Measurements from ENCODE around the gene TICRR.

TICRR gene

GRCh38 chr15:89614164-89614563 is 38.9 kb downstream of the TICRR start:
- TF ChIP-seq, protein P1, sequence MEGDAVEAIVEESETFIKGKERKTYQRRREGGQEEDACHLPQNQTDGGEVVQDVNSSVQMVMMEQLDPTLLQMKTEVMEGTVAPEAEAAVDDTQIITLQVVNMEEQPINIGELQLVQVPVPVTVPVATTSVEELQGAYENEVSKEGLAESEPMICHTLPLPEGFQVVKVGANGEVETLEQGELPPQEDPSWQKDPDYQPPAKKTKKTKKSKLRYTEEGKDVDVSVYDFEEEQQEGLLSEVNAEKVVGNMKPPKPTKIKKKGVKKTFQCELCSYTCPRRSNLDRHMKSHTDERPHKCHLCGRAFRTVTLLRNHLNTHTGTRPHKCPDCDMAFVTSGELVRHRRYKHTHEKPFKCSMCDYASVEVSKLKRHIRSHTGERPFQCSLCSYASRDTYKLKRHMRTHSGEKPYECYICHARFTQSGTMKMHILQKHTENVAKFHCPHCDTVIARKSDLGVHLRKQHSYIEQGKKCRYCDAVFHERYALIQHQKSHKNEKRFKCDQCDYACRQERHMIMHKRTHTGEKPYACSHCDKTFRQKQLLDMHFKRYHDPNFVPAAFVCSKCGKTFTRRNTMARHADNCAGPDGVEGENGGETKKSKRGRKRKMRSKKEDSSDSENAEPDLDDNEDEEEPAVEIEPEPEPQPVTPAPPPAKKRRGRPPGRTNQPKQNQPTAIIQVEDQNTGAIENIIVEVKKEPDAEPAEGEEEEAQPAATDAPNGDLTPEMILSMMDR (IDR thresholded peaks at IDR 0.05; ENCODE audit: borderline replicate concordance, extremely low read depth, low read length, poor library complexity, severe bottlenecking) = no peak
- no peak for TF ChIP-seq EZH2 (IDR thresholded peaks at IDR 0.05; ENCODE audit: borderline replicate concordance, low read depth, low read length, severe bottlenecking)
- Histone ChIP-seq H3K4me2 (ENCODE audit: insufficient read depth, low read length) (no peak overlapping the region), H3K36me3 (ENCODE audit: insufficient read depth, low read length) (peaks cover 92% of the 10 kb centered on the region), H3K27me3 (ENCODE audit: insufficient read depth, low read length, poor library complexity) (no peaks in the 10 kb centered on the region), H4K20me1 (ENCODE audit: insufficient read depth, low read length) (peaks cover 3% of the 10 kb centered on the region; the same call in 1 of the 2 replicates), H3K27ac (ENCODE audit: low read length) (no peak overlapping the region), H3K4me3 (ENCODE audit: low read depth in 1 of 2, low read length in 2 of 2) (no peak overlapping the region), H3K9me3 (ENCODE audit: insufficient read depth, low read length, severe bottlenecking) (peaks cover 3% of the 10 kb centered on the region), H3K79me2 (ENCODE audit: insufficient read depth, low read length) (peaks cover 15% of the 10 kb centered on the region), H3K9ac (ENCODE audit: low read depth, low read length) (no peak overlapping the region), H3K4me1 (ENCODE audit: insufficient read depth, low read length) (no peaks in the 10 kb centered on the region), H2AFZ (ENCODE audit: low read depth, low read length) (no peak overlapping the region)
- ATAC-seq (ENCODE audit: insufficient read depth, low read depth) (no peak), DNase-seq (no peak)

GRCh38 chr15:89615135-89615534 is 39.9 kb downstream of the TICRR start:
- Histone ChIP-seq H3K9ac (ENCODE audit: low read depth, low read length) (no peak overlapping the region), H2AFZ (ENCODE audit: low read depth, low read length) (no peak overlapping the region), H3K36me3 (ENCODE audit: insufficient read depth, low read length) (peaks cover 92% of the 10 kb centered on the region), H3K27ac (ENCODE audit: low read length) (no peak overlapping the region), H3K4me3 (ENCODE audit: low read depth in 1 of 2, low read length in 2 of 2) (no peak overlapping the region), H4K20me1 (ENCODE audit: insufficient read depth, low read length) (peaks cover 3% of the 10 kb centered on the region; the same call in 1 of the 2 replicates), H3K27me3 (ENCODE audit: insufficient read depth, low read length, poor library complexity) (no peaks in the 10 kb centered on the region), H3K4me1 (ENCODE audit: insufficient read depth, low read length) (no peaks in the 10 kb centered on the region), H3K4me2 (ENCODE audit: insufficient read depth, low read length) (no peak overlapping the region), H3K9me3 (ENCODE audit: insufficient read depth, low read length, severe bottlenecking) (peaks cover 3% of the 10 kb centered on the region), H3K79me2 (ENCODE audit: insufficient read depth, low read length) (peaks cover 15% of the 10 kb centered on the region)
- no peak for ATAC-seq (ENCODE audit: insufficient read depth, low read depth)
- DNase-seq = no peak
- TF ChIP-seq, protein P1 (IDR thresholded peaks at IDR 0.05; ENCODE audit: borderline replicate concordance, extremely low read depth, low read length, poor library complexity, severe bottlenecking) = no peak
- TF ChIP-seq EZH2 (IDR thresholded peaks at IDR 0.05; ENCODE audit: borderline replicate concordance, low read depth, low read length, severe bottlenecking) = no peak

DNA sequence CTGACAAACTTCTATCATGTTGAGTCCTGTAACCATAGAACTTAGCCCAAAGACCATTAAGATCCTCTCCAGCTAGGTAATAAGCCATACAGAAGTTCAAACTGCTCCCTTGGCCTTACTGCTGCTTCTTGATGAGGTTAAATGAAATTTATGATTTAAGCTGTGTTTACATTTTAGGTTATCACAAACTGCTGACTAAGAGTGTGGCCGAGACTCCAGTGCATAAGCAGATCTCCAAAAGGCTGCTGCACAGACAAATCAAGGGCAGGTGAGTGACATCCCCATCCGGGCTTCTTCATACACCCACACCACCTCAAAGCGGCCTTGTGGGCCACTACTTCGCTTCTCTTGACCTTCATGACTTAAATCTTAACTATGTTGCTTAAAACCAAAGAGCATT is 41.0 kb downstream of the TICRR start:
- ATAC-seq (ENCODE audit: insufficient read depth, low read depth) (no peak), DNase-seq (no peak)
- Histone ChIP-seq H3K79me2 (ENCODE audit: insufficient read depth, low read length) (peaks cover 15% of the 10 kb centered on the region), H3K9ac (ENCODE audit: low read depth, low read length) (no peak overlapping the region), H2AFZ (ENCODE audit: low read depth, low read length) (no peak overlapping the region), H4K20me1 (ENCODE audit: insufficient read depth, low read length) (peaks cover 3% of the 10 kb centered on the region; the same call in 1 of the 2 replicates), H3K4me1 (ENCODE audit: insufficient read depth, low read length) (no peaks in the 10 kb centered on the region), H3K36me3 (ENCODE audit: insufficient read depth, low read length) (peaks cover 90% of the 10 kb centered on the region), H3K9me3 (ENCODE audit: insufficient read depth, low read length, severe bottlenecking) (peaks cover 3% of the 10 kb centered on the region), H3K27ac (ENCODE audit: low read length) (no peak overlapping the region), H3K27me3 (ENCODE audit: insufficient read depth, low read length, poor library complexity) (no peaks in the 10 kb centered on the region), H3K4me3 (ENCODE audit: low read depth in 1 of 2, low read length in 2 of 2) (no peak overlapping the region), H3K4me2 (ENCODE audit: insufficient read depth, low read length) (no peak overlapping the region)
- no peak for TF ChIP-seq EZH2 (IDR thresholded peaks at IDR 0.05; ENCODE audit: borderline replicate concordance, low read depth, low read length, severe bottlenecking)
- TF ChIP-seq, protein P1 (IDR thresholded peaks at IDR 0.05; ENCODE audit: borderline replicate concordance, extremely low read depth, low read length, poor library complexity, severe bottlenecking) = no peak

DNA sequence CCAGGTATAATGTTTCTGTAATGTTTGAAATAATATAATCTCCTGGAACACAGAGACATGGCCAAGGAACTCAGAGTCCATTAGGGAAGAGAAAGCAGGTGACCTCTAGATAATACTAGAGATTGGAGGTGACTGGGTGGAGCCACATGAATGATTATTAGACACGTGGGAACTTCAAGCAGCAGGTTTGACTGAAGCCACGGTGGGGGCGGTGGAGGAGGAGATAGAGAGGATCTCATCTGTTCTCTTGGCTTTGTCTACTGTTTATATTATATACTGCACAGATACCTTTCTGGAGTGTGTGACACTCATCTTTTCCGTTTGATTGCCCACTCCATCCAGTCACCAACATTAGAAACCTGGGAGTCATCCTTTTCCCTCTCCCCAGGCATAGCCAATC is 46.3 kb downstream of the TICRR start:
- Histone ChIP-seq H2AFZ (ENCODE audit: low read depth, low read length) (no peak overlapping the region), H3K27me3 (ENCODE audit: insufficient read depth, low read length, poor library complexity) (no peaks in the 10 kb centered on the region), H3K4me2 (ENCODE audit: insufficient read depth, low read length) (no peak overlapping the region), H3K27ac (ENCODE audit: low read length) (no peak overlapping the region), H3K9me3 (ENCODE audit: insufficient read depth, low read length, severe bottlenecking) (no peaks in the 10 kb centered on the region), H3K79me2 (ENCODE audit: insufficient read depth, low read length) (no peaks in the 10 kb centered on the region), H3K4me1 (ENCODE audit: insufficient read depth, low read length) (no peaks in the 10 kb centered on the region), H3K4me3 (ENCODE audit: low read depth in 1 of 2, low read length in 2 of 2) (no peak overlapping the region), H3K36me3 (ENCODE audit: insufficient read depth, low read length) (peaks cover 94% of the 10 kb centered on the region), H4K20me1 (ENCODE audit: insufficient read depth, low read length) (peaks cover 8% of the 10 kb centered on the region), H3K9ac (ENCODE audit: low read depth, low read length) (no peak overlapping the region)
- TF ChIP-seq, protein P1 (IDR thresholded peaks at IDR 0.05; ENCODE audit: borderline replicate concordance, extremely low read depth, low read length, poor library complexity, severe bottlenecking) = no peak
- no peak for TF ChIP-seq EZH2 (IDR thresholded peaks at IDR 0.05; ENCODE audit: borderline replicate concordance, low read depth, low read length, severe bottlenecking)
- ATAC-seq (ENCODE audit: insufficient read depth, low read depth) (no peak), DNase-seq (no peak)
